GM21737 (cell line): ENCODE results near the gene VPS37D.
"Not testable (repeated sequence)": the region's sequence is repeated elsewhere in the genome, so short reads cannot be mapped to it uniquely, and the experiment has no call there.

ENCODE experiments used
- ATAC-seq: cut with Tn5 transposase; IDR thresholded peaks from one replicate; pipeline ENCODE4 v1.9.1; 2021; ENCODE audit warnings: mild to moderate bottlenecking, moderate library complexity; ENCODE audit not compliant: unreplicated experiment

VPS37D gene

GRCh38 chr7:73704640-73705550 is 37.3 kb downstream of the VPS37D start:
- no peak for ATAC-seq

GRCh38 chr7:73705551-73705920 is 37.9 kb downstream of the VPS37D start:
- ATAC-seq = no peak

DNA sequence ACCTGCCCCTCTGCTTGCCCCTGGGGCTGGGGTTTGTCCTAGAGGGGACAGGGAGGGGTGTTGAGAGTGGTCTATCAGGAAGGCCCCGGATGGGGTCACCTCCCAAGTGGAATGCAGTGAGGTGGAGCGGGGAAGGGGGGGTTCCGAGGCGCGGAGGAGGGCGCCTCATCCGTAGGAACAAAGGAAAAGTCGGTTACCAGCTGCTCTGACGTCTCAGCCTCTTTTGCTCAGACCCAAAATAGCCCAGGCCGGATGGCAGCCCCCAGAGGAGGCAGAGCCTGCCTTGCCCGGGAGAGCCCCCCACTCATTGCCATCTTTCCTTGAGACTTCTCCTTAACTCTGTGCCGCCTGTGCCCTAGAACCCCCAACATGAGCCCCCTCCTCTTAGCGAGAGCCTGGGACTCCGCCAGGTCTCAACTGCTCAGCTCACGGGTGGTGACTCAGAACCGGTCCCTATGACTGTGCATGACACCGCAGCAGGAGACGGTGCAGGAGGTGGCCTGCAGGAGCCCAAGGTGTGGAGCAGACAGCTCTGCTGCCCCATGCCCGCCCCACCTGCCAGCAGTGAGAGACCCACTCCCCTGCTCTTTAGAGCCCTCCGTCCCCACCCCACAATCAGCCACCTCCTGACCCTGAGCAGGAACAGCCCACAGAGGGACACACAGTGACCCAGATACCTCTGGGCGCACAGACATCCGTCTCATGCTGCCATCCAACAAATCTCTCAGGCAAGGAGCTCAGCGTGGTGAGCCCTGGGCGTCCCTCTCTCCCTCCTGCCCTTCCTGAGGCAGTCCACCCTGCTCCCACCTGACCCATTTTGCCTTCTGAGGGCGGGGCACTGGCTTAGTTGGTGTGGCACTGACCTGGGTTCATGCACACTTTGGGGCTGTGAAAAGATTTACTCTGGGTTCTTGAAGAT is 38.8 kb downstream of the VPS37D start:
- no peak for ATAC-seq

GRCh38 chr7:73707045-73707631 is 39.5 kb downstream of the VPS37D start:
- ATAC-seq = no peak

GRCh38 chr7:73708961-73709549 is 41.4 kb downstream of the VPS37D start:
- ATAC-seq = no peak

DNA sequence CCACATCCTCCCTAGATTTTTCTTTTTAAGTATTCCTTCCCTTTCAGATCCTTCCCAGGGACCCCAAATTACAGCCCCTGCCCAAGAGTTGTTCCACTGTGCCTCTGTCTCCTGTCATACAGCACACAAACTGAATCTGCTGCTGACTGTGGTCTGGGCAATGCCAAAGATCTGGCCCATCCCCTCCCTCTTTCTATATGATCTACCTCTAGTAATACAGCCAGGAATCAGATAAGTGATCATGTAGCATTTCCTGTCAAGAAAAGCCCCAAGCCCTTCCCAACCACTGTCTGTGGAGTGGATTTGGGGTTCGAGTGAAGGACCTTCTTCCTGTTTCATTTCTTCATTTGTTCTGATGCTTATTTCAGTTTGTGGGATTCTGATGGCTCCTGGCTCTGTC is 45.1 kb downstream of the VPS37D start:
- no peak for ATAC-seq

GRCh38 chr7:73713319-73713718 is 45.7 kb downstream of the VPS37D start:
- ATAC-seq = not testable (repeated sequence)

DNA sequence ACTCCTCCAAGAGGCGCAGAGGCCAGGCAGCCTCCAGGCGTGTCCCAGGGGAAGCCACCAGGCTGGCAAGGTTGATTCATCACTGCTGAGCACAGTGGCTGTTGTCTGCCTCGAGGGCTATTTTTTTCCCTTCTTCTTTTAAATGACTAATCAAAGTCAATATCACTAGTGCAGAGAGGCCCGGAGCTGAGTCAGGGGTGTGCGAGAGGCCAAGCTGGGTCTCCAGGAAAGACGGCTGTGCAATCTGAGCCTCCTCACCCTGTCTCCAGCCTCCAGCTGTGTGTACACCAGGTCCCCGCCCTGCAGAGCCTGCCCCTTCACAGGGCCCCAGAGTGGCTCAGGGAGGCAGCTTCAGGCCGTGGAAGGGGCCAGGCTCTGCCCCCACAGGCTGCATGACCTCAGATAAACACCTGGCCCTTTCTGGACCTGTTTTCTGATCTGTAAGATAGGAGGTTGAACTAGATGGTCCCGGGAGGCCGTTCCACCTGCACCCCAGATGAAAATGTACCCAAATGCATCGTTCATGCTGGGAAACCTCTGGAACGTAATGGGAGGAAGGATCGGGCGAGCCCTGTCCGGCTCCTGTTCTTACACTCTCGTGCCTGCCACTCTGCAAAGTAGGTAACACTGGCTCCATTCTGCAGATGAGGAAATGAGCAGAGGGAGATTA is 48.2 kb downstream of the VPS37D start:
- ATAC-seq = no peak

GRCh38 chr7:73716318-73716890 is 48.8 kb downstream of the VPS37D start:
- ATAC-seq = no peak

- ATAC-seq = no peak
These were observed 49.6 kb downstream of the VPS37D start for GRCh38 chr7:73717025-73717807.

DNA sequence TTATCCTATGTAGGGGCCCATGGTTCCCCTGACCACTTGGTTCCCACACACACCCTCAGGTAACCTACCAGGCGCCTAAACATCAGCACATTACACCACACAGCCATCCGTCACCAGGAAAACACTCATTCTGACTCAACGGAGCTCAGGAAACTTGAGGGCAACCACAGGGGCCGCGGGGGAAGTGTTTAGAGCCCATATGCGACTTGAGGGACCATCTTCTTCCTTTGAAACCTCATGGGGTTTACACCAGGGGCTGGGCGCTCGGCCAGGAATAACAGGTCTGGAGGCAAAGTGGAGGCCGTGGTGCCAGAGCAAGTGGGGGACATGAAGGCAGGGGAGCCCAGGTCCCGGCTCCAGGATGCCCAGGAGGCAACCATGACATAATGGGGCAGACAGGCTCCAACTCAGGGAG is 50.4 kb downstream of the VPS37D start:
- ATAC-seq = no peak

GRCh38 chr7:73718438-73718881 is 50.8 kb downstream of the VPS37D start:
- no peak for ATAC-seq

- ATAC-seq = peak; percentile 79
These were observed 51.5 kb downstream of the VPS37D start, which contains the start of gene STX1A for GRCh38 chr7:73718905-73719805. TSS of gene STX1A (minus strand) at chr7:73719669. CDS start at chr7:73719631, 38 bp downstream.

- ATAC-seq = no peak
These were observed 52.2 kb downstream of the VPS37D start for GRCh38 chr7:73719806-73720169.

GRCh38 chr7:73720443-73720842 is 52.8 kb downstream of the VPS37D start:
- not testable (repeated sequence) for ATAC-seq

DNA sequence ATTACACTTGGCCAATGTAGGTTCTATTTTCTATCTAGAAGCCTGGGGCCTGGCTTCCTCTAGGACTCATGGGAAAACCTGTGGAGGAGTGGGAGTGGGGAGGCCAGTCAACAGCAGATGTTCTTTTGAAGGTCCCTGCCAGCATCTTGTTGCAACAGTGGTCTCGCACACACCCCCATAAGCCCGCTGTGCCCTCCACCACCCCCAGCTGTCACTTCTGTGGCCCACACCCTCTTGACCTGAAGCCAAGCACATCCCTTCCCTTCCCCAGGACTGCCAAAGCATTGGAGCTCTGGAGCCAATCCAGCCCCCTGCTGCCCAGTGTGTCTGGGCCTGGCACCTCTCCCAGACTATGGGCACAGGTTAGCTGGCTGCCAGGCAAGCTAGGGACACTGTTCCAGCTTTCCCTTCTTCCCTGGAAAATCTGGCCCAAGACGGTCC is 53.8 kb downstream of the VPS37D start:
- no peak for ATAC-seq
